Osteocyte (in vitro differentiated cells): ENCODE measurements around the gene C17orf58. TPM values are rescaled to one million over a fixed set of nuclear protein-coding genes. Genes with fewer than 3 reads are reported as not detected.

Source experiments
- DNase-seq: peaks from one replicate; pipeline ENCODE4 v3.0.0; 2021; ENCODE audit warnings: mixed read lengths; ENCODE audit not compliant: unreplicated experiment; ENCODE audit errors: extremely low spot score
- H3K27ac Mint-ChIP-seq: one replicate; pipeline ENCODE4 v1.8.0; 2021; ENCODE audit warnings: mild to moderate bottlenecking, mixed read lengths; ENCODE audit not compliant: unreplicated experiment
- H3K27me3 Mint-ChIP-seq: one replicate; pipeline ENCODE4 v1.8.0; 2021; ENCODE audit warnings: mixed read lengths; ENCODE audit not compliant: unreplicated experiment
- H3K36me3 Mint-ChIP-seq: one replicate; pipeline ENCODE4 v1.8.0; 2021; ENCODE audit warnings: mixed read lengths; ENCODE audit not compliant: unreplicated experiment
- H3K4me1 Mint-ChIP-seq: one replicate; pipeline ENCODE4 v1.8.0; 2021; ENCODE audit warnings: mixed read lengths; ENCODE audit not compliant: unreplicated experiment
- H3K4me3 Mint-ChIP-seq: one replicate; pipeline ENCODE4 v1.8.0; 2021; ENCODE audit warnings: mild to moderate bottlenecking, moderate library complexity, mixed read lengths; ENCODE audit not compliant: unreplicated experiment
- H3K9me3 Mint-ChIP-seq: one replicate; pipeline ENCODE4 v1.8.0; 2021; ENCODE audit warnings: mixed read lengths; ENCODE audit not compliant: unreplicated experiment
- CTCF ChIP-seq: fragments of 200-600 bp; sonication (generic); IDR thresholded peaks from 2 replicates; pipeline ENCODE4 v1.5.0; 2021; ENCODE audit warnings: antibody characterized with exemption, mild to moderate bottlenecking, moderate library complexity
- total RNA-seq: library from RNA; stranded (reverse); gene quantifications from 2 replicates; pipeline ENCODE4 v1.2.1, GENCODE V29; 2021

Gene C17orf58
- total RNA-seq, 1 donor from 2014 or later: 12.2 TPM

- Mint-ChIP-seq H3K4me1 (peaks cover 33% of the 10 kb centered on the region), H3K4me3 (peak overlapping the region; percentile 91), H3K27ac (peak overlapping the region; percentile 96), H3K36me3 (no peaks in the 10 kb centered on the region), H3K9me3 (no peaks in the 10 kb centered on the region), H3K27me3 (no peaks in the 10 kb centered on the region)
- peak; percentile 94 for DNase-seq
- TF ChIP-seq CTCF: no peak
Observed at GRCh38 chr17:67993153-67993997, 2.9 kb downstream of the C17orf58 start.

- peaks cover 32% of the 10 kb centered on the region for H3K4me1 Mint-ChIP-seq
- no peak for TF ChIP-seq CTCF
- H3K27ac Mint-ChIP-seq: peak overlapping the region; percentile 96
- no peak for DNase-seq
- H3K4me3 Mint-ChIP-seq: peak overlapping the region; percentile 91
- no peaks in the 10 kb centered on the region for H3K9me3 Mint-ChIP-seq
- no peaks in the 10 kb centered on the region for H3K27me3 Mint-ChIP-seq
- no peaks in the 10 kb centered on the region for H3K36me3 Mint-ChIP-seq
Observed at GRCh38 chr17:67992548-67993152, 3.6 kb downstream of the C17orf58 start.

- H3K9me3 Mint-ChIP-seq: no peaks in the 10 kb centered on the region
- H3K27me3 Mint-ChIP-seq: no peaks in the 10 kb centered on the region
- no peaks in the 10 kb centered on the region for H3K36me3 Mint-ChIP-seq
- peaks cover 25% of the 10 kb centered on the region for H3K4me1 Mint-ChIP-seq
- H3K4me3 Mint-ChIP-seq: no peak overlapping the region
- no peak for TF ChIP-seq CTCF
- peak overlapping the region; percentile 35 for H3K27ac Mint-ChIP-seq
- no peak for DNase-seq
Observed at GRCh38 chr17:67990909-67991308, 5.4 kb downstream of the C17orf58 start.

- Mint-ChIP-seq H3K4me1 (peaks cover 7% of the 10 kb centered on the region), H3K27ac (no peak overlapping the region), H3K9me3 (no peaks in the 10 kb centered on the region)
Observed at GRCh38 chr17:67983383-67983688, 12.9 kb downstream of the C17orf58 start.

More at GRCh38 chr17:67983383-67983688, 12.9 kb downstream of the C17orf58 start:
- no peak for DNase-seq
- no peak overlapping the region for H3K4me3 Mint-ChIP-seq
- no peaks in the 10 kb centered on the region for H3K27me3 Mint-ChIP-seq
- no peak for TF ChIP-seq CTCF
- peaks cover 31% of the 10 kb centered on the region for H3K36me3 Mint-ChIP-seq
